NT2/D1 (cell line): ENCODE results near the gene YY1AP1.
"Not testable (repeated sequence)": the region's sequence is repeated elsewhere in the genome, so short reads cannot be mapped to it uniquely, and the experiment has no call there.

Source experiments
- DNase-seq: peaks from one replicate; pipeline ENCODE4 v3.0.0-alpha.2; 2011; ENCODE audit warnings: low read depth, low spot score
- H3K27me3 ChIP-seq: 2 replicates; pipeline ENCODE4 v1.6.0; 2011; ENCODE audit warnings: mild to moderate bottlenecking; ENCODE audit not compliant: insufficient read length, insufficient read depth
- H3K36me3 ChIP-seq: 2 replicates; pipeline ENCODE4 v1.6.1; 2011; ENCODE audit warnings: mild to moderate bottlenecking, low read length, mixed read lengths; ENCODE audit not compliant: insufficient read depth, insufficient read length
- H3K4me1 ChIP-seq: 2 replicates; pipeline ENCODE4 v1.5.1; 2011; ENCODE audit not compliant: insufficient read depth, insufficient read length
- H3K4me3 ChIP-seq: 2 replicates; pipeline ENCODE4 v1.5.1; 2011; ENCODE audit warnings: low read depth; ENCODE audit not compliant: insufficient read length
- H3K9ac ChIP-seq: 2 replicates; pipeline ENCODE4 v1.6.0; 2011; ENCODE audit warnings: low read depth; ENCODE audit not compliant: insufficient read length
- H3K9me3 ChIP-seq: 2 replicates; pipeline ENCODE4 v1.5.1; 2011; ENCODE audit warnings: mild to moderate bottlenecking, low read length; ENCODE audit not compliant: insufficient read depth
- SUZ12 ChIP-seq: IDR thresholded peaks from 2 replicates; pipeline ENCODE4 v1.6.1; 2011; ENCODE audit not compliant: insufficient read length, insufficient read depth; ENCODE audit errors: extremely low read depth
- YY1 ChIP-seq: IDR thresholded peaks from 2 replicates; pipeline ENCODE4 v1.6.1; 2011; ENCODE audit not compliant: insufficient read length, insufficient read depth
- ZNF274 ChIP-seq: IDR thresholded peaks from 2 replicates; pipeline ENCODE4 v1.6.1; 2011; ENCODE audit warnings: mild to moderate bottlenecking, low read depth, low read length

Gene YY1AP1

DNA sequence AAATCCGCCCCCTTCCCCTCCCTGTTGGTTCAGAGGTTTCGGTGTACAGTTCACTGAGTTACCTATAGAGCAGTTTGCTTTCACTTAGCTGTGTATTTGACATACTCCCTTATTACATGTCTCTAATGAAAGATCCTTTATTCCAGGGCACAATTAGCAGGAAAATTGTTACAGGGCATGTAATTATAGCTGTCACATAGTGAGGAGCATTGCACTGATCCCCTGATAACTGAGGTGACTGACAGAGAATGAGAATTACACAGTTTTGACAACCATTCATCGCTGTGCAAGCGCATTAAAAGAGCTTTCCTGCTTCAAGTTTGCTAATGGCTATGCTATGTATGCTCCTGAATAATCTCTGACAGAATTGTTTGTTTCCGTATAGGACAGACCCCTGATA is 27.2 kb upstream of the YY1AP1 start:
- no peak for DNase-seq
- TF ChIP-seq ZNF274, result no peak
- no peak for TF ChIP-seq SUZ12
- TF ChIP-seq YY1, result no peak
- Histone ChIP-seq H3K36me3 (peaks cover 71% of the 10 kb centered on the region), H3K4me1 (no peaks in the 10 kb centered on the region), H3K9ac (no peak overlapping the region), H3K4me3 (no peak overlapping the region), H3K9me3 (no peaks in the 10 kb centered on the region), H3K27me3 (no peaks in the 10 kb centered on the region)

DNA sequence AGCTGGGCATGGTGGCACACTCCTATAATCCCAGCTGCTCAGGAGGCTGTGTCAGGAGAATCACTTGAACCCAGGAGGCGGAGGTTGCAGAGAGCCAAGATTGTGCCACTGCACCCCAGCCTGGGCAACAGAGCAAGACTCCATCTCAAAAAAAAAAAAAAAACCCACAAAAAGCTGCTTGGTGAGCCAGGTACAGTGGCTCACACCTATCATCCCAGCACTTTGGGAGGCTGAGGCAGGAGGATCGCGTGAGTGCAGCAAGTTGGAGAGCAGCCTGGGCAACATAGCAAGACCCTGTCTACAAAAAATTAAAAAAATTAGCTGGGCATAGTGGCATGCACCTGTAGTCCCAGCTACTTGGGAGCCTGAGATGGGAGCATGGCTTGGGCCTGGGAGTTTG is 26.5 kb upstream of the YY1AP1 start:
- not testable (repeated sequence) for H3K4me1 ChIP-seq, H3K27me3 ChIP-seq, H3K9ac ChIP-seq, DNase-seq, H3K9me3 ChIP-seq, H3K4me3 ChIP-seq
- H3K36me3 ChIP-seq, result peaks cover 68% of the 10 kb centered on the region

DNA sequence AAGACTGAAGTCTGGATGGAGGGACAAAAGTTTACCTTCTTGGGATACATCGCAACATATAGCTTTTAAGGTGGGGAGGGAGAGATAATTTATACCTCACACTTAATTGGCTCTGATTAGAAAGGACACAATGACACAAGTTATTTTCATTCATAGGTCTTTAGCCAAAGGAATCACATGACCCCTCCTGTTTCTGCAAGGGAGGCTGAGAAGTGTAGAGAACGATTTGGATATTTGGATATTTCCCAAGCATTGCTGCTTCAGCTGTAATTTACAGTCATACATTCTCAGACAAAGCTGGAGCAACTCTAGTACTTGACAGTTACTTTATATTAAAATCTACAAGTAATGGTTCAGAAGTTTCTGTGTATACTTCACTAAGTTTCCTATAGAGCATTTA is 24.5 kb upstream of the YY1AP1 start:
- DNase-seq, result no peak
- H3K9me3 ChIP-seq, result peaks cover 12% of the 10 kb centered on the region
- peaks cover 67% of the 10 kb centered on the region for H3K36me3 ChIP-seq
- H3K9ac ChIP-seq, result no peak overlapping the region
- H3K4me1 ChIP-seq, result no peaks in the 10 kb centered on the region
- no peaks in the 10 kb centered on the region for H3K27me3 ChIP-seq
- no peak for TF ChIP-seq YY1
- TF ChIP-seq SUZ12, result no peak
- TF ChIP-seq ZNF274, result no peak
- no peak overlapping the region for H3K4me3 ChIP-seq

DNA sequence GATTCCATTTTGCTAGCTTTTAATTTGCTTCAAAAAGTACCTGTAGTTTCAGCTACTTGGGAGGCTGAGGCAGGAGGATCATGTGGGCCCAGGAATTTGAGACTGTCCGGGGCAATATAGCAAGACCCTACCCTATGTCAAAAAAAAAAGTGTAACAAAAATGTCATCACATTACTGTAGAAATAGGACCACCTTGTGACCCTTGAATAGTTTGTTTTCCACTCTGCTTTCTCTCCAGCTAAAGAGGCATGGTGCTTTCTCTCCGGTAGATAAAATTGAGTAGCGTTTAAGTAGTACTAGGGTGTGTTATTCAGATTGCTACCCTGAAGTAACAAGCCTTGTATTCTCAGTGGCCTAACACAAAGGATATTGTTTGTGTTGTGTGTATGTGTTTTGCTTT is 24.1 kb upstream of the YY1AP1 start:
- not testable (repeated sequence) for H3K4me1 ChIP-seq, H3K4me3 ChIP-seq, H3K9ac ChIP-seq, H3K27me3 ChIP-seq, DNase-seq
- peaks cover 64% of the 10 kb centered on the region for H3K36me3 ChIP-seq
- H3K9me3 ChIP-seq, result peaks cover 12% of the 10 kb centered on the region

GRCh38 chr1:155711457-155711856 is 22.9 kb upstream of the YY1AP1 start:
- not testable (repeated sequence) for H3K9ac ChIP-seq, H3K4me1 ChIP-seq, H3K4me3 ChIP-seq, H3K27me3 ChIP-seq, DNase-seq
- peaks cover 52% of the 10 kb centered on the region for H3K36me3 ChIP-seq
- peaks cover 12% of the 10 kb centered on the region for H3K9me3 ChIP-seq

GRCh38 chr1:155709391-155709790 is 20.8 kb upstream of the YY1AP1 start:
- H3K9ac ChIP-seq, result no peak overlapping the region
- no peak overlapping the region for H3K4me3 ChIP-seq
- peaks cover 12% of the 10 kb centered on the region for H3K9me3 ChIP-seq
- no peak for DNase-seq
- H3K27me3 ChIP-seq, result no peaks in the 10 kb centered on the region
- no peaks in the 10 kb centered on the region for H3K4me1 ChIP-seq
- H3K36me3 ChIP-seq, result peaks cover 40% of the 10 kb centered on the region
- TF ChIP-seq YY1 (no peak), ZNF274 (no peak), SUZ12 (no peak)

DNA sequence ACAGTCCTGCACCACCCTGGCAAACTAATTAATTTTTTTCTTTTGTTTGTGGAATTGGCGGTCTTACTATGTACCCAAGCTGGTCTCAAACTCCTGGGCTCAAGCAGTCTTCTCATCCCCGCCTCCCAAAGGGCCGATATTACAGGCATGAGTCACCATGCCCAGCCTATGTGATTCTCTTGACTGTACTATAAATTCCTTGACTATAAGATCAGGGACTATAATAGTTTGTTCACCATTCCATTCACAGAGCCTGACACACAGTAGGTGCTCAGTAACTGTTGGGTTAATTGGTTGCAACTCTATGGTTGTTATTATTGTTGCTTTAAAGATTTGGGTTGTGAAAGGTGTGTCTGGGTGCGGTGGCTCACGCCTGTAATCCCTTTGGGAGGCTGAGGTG is 17.6 kb upstream of the YY1AP1 start:
- Histone ChIP-seq H3K36me3 (peaks cover 15% of the 10 kb centered on the region), H3K9me3 (peaks cover 12% of the 10 kb centered on the region), H3K4me3 (no peak overlapping the region), H3K4me1 (no peaks in the 10 kb centered on the region), H3K9ac (no peak overlapping the region), H3K27me3 (no peaks in the 10 kb centered on the region)
- TF ChIP-seq ZNF274 (no peak), SUZ12 (no peak), YY1 (no peak)
- no peak for DNase-seq

DNA sequence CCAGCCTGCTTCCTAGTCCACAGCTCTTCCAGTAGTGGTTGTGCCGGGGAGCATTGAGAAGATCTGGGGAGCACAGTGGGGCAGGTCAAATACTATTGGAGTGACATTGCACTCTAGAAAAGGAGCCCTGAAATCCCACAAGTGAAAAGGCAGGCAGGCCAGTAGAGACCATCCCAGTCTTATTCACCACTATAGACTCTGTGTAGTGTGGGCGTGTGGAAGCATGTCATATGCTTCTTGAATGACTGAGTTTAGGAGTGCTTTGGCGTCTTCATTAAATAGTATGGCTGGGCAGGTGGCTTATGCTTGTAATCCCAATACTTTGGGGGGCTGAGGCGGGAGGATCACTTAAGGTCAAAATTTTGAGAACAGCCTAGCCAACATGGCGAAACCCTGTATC is 15.8 kb upstream of the YY1AP1 start:
- not testable (repeated sequence) for H3K9ac ChIP-seq, H3K4me3 ChIP-seq, H3K27me3 ChIP-seq, DNase-seq, H3K4me1 ChIP-seq
- Histone ChIP-seq H3K36me3 (peaks cover 11% of the 10 kb centered on the region), H3K9me3 (peaks cover 17% of the 10 kb centered on the region)
